ENCODE data around the gene PRSS57. TPM values are rescaled to one million over a fixed set of nuclear protein-coding genes. Genes with fewer than 3 reads are reported as not detected.

Gene PRSS57
- total and polyA plus RNA-seq, 2 of the 13 experiments (the other 11 are each of a cell fraction or from before 2014, with no cell fraction given) = 0.12 TPM; not detected in 1

DNA sequence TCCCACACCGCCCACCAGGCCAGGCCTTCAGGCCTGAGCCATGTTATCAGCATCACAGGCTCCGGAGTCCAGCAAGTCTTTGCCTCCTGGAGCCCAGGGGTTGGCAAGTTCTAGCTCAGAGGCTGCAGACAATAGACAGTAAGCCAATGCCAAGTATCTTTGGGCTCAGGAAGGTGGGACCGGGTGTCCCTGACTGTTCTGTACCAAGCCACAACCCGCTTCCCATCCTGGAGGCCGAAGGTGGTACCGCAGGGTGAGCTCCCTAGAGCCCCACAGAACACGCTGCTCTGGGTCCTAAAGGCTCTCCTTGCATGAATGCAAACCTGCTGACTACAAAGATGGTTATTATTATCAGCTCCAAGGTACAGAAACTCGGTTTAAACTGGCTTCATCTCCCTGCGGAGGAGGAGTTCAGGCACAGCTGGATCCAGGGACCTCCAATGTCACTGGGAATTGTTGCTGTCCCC lies 24.6 kb downstream of the PRSS57 start (continued):
- TF ChIP-seq GTF3A (CRISPR knock-in tag; conservative IDR thresholded peaks at IDR 0.05) (no peak), SETDB1 (CRISPR knock-in tag; IDR thresholded peaks at IDR 0.05; ENCODE audit: borderline replicate concordance) (no peak), ZSCAN22 (CRISPR knock-in tag; IDR thresholded peaks at IDR 0.05) (no peak), HNRNPK (IDR thresholded peaks at IDR 0.05; ENCODE audit: low read depth, low read length, poor library complexity, severe bottlenecking) (no peak), ZNF709 (CRISPR knock-in tag; IDR thresholded peaks at IDR 0.05) (no peak), ZFX (CRISPR knock-in tag; IDR thresholded peaks at IDR 0.05; ENCODE audit: low read depth) (peak; percentile 52; the same call in 1 of the 2 replicates), SAP130 (CRISPR knock-in tag; IDR thresholded peaks at IDR 0.05; ENCODE audit: low read depth) (peak; percentile 21; the same call in 1 of the 2 replicates), ZNF629 (CRISPR knock-in tag; conservative IDR thresholded peaks at IDR 0.05) (no peak), ZNF616 (CRISPR knock-in tag; IDR thresholded peaks at IDR 0.05; ENCODE audit: low read depth) (no peak), ZNF644 (CRISPR knock-in tag; IDR thresholded peaks at IDR 0.05; ENCODE audit: low read depth) (no peak), MXI1 (IDR thresholded peaks at IDR 0.05; ENCODE audit: borderline replicate concordance, low read depth, low read length) (no peak), NR2F2 (IDR thresholded peaks at IDR 0.05; ENCODE audit: borderline replicate concordance, low read depth) (no peak), EP300 (IDR thresholded peaks at IDR 0.05; ENCODE audit: low read depth in 2 of 2, low read length in 2 of 2) (no peak), EP300 (CRISPR knock-in tag; IDR thresholded peaks at IDR 0.05; ENCODE audit: borderline replicate concordance) (0 out of 2 replicates have a peak, but pooled peaks have one; percentile 11), XRCC5 (optimal IDR thresholded peaks at IDR 0.05; ENCODE audit: low read length) (peak; percentile 79)
- TF ChIP-seq, protein P1, sequence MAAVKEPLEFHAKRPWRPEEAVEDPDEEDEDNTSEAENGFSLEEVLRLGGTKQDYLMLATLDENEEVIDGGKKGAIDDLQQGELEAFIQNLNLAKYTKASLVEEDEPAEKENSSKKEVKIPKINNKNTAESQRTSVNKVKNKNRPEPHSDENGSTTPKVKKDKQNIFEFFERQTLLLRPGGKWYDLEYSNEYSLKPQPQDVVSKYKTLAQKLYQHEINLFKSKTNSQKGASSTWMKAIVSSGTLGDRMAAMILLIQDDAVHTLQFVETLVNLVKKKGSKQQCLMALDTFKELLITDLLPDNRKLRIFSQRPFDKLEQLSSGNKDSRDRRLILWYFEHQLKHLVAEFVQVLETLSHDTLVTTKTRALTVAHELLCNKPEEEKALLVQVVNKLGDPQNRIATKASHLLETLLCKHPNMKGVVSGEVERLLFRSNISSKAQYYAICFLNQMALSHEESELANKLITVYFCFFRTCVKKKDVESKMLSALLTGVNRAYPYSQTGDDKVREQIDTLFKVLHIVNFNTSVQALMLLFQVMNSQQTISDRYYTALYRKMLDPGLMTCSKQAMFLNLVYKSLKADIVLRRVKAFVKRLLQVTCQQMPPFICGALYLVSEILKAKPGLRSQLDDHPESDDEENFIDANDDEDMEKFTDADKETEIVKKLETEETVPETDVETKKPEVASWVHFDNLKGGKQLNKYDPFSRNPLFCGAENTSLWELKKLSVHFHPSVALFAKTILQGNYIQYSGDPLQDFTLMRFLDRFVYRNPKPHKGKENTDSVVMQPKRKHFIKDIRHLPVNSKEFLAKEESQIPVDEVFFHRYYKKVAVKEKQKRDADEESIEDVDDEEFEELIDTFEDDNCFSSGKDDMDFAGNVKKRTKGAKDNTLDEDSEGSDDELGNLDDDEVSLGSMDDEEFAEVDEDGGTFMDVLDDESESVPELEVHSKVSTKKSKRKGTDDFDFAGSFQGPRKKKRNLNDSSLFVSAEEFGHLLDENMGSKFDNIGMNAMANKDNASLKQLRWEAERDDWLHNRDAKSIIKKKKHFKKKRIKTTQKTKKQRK (IDR thresholded peaks at IDR 0.05; ENCODE audit: low read length) = no peak
- TF ChIP-seq, protein P2, sequence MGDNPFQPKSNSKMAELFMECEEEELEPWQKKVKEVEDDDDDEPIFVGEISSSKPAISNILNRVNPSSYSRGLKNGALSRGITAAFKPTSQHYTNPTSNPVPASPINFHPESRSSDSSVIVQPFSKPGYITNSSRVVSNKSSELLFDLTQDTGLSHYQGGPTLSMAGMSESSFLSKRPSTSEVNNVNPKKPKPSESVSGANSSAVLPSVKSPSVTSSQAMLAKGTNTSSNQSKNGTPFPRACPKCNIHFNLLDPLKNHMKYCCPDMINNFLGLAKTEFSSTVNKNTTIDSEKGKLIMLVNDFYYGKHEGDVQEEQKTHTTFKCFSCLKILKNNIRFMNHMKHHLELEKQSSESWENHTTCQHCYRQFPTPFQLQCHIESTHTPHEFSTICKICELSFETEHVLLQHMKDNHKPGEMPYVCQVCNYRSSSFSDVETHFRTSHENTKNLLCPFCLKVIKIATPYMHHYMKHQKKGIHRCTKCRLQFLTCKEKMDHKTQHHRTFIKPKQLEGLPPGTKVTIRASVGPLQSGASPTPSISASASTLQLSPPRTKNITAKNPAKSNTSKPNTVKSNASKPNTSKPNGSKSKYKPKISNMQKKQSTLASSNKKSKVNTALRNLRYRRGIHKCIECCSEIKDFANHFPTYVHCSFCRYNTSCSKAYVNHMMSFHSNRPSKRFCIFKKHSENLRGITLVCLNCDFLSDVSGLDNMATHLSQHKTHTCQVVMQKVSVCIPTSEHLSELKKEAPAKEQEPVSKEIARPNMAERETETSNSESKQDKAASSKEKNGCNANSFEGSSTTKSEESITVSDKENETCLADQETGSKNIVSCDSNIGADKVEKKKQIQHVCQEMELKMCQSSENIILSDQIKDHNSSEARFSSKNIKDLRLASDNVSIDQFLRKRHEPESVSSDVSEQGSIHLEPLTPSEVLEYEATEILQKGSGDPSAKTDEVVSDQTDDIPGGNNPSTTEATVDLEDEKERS (CRISPR knock-in tag; IDR thresholded peaks at IDR 0.05) = no peak
- TF ChIP-seq, protein P3, sequence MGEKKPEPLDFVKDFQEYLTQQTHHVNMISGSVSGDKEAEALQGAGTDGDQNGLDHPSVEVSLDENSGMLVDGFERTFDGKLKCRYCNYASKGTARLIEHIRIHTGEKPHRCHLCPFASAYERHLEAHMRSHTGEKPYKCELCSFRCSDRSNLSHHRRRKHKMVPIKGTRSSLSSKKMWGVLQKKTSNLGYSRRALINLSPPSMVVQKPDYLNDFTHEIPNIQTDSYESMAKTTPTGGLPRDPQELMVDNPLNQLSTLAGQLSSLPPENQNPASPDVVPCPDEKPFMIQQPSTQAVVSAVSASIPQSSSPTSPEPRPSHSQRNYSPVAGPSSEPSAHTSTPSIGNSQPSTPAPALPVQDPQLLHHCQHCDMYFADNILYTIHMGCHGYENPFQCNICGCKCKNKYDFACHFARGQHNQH (CRISPR knock-in tag; IDR thresholded peaks at IDR 0.05) = no peak
- TF ChIP-seq, protein P4, sequence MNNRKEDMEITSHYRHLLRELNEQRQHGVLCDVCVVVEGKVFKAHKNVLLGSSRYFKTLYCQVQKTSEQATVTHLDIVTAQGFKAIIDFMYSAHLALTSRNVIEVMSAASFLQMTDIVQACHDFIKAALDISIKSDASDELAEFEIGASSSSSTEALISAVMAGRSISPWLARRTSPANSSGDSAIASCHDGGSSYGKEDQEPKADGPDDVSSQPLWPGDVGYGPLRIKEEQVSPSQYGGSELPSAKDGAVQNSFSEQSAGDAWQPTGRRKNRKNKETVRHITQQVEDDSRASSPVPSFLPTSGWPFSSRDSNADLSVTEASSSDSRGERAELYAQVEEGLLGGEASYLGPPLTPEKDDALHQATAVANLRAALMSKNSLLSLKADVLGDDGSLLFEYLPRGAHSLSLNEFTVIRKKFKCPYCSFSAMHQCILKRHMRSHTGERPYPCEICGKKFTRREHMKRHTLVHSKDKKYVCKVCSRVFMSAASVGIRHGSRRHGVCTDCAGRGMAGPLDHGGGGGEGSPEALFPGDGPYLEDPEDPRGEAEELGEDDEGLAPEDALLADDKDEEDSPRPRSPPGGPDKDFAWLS (CRISPR knock-in tag; IDR thresholded peaks at IDR 0.05; ENCODE audit: borderline replicate concordance) = no peak
- TF ChIP-seq, protein P5, sequence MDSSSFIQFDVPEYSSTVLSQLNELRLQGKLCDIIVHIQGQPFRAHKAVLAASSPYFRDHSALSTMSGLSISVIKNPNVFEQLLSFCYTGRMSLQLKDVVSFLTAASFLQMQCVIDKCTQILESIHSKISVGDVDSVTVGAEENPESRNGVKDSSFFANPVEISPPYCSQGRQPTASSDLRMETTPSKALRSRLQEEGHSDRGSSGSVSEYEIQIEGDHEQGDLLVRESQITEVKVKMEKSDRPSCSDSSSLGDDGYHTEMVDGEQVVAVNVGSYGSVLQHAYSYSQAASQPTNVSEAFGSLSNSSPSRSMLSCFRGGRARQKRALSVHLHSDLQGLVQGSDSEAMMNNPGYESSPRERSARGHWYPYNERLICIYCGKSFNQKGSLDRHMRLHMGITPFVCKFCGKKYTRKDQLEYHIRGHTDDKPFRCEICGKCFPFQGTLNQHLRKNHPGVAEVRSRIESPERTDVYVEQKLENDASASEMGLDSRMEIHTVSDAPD (CRISPR knock-in tag; IDR thresholded peaks at IDR 0.05) = no peak

All from HepG2 (cell line).